LNCaP clone FGC (cell line): ENCODE results near the gene SHB.

ENCODE experiments used
- DNase-seq: peaks from one replicate; pipeline ENCODE4 v3.0.0-alpha.2; 2011; ENCODE audit warnings: low read depth
- H3K4me3 ChIP-seq: 2 replicates; pipeline ENCODE4 v1.5.1; 2011; ENCODE audit warnings: mild to moderate bottlenecking, low read depth, low read length, control low read depth
- CTCF ChIP-seq: IDR thresholded peaks from 2 replicates; pipeline ENCODE4 v1.5.1; 2012; ENCODE audit warnings: mild to moderate bottlenecking; ENCODE audit not compliant: control insufficient read depth, insufficient read depth; ENCODE audit errors: extremely low read depth

Gene SHB

GRCh38 chr9:37972351-37972848 is 96.6 kb downstream of the SHB start:
- no peak for TF ChIP-seq CTCF
- no peak overlapping the region for H3K4me3 ChIP-seq
- no peak for DNase-seq

GRCh38 chr9:37971691-37972090 is 97.3 kb downstream of the SHB start:
- no peak for TF ChIP-seq CTCF
- H3K4me3 ChIP-seq = no peak overlapping the region
- no peak for DNase-seq

GRCh38 chr9:37971108-37971459 is 97.9 kb downstream of the SHB start:
- H3K4me3 ChIP-seq = no peak overlapping the region
- no peak for TF ChIP-seq CTCF
- DNase-seq = no peak

- no peak overlapping the region for H3K4me3 ChIP-seq
- TF ChIP-seq CTCF = no peak
- DNase-seq = no peak
These were observed 98.5 kb downstream of the SHB start for GRCh38 chr9:37970301-37971107.

- no peak for DNase-seq
- H3K4me3 ChIP-seq = no peak overlapping the region
- no peak for TF ChIP-seq CTCF
These were observed 99.3 kb downstream of the SHB start for GRCh38 chr9:37969558-37970300.

GRCh38 chr9:37969130-37969529 is 99.9 kb downstream of the SHB start:
- no peak overlapping the region for H3K4me3 ChIP-seq
- no peak for DNase-seq
- TF ChIP-seq CTCF = no peak
